Panc1 (cell line): Measurements from ENCODE around the gene IZUMO4.

ENCODE experiments used
- CTCF ChIP-seq: fragments of 450-650 bp; IDR thresholded peaks from 2 replicates; pipeline ENCODE4 v1.5.1; 2017; ENCODE audit warnings: mild to moderate bottlenecking
- POLR2AphosphoS5 ChIP-seq: IDR thresholded peaks from 2 replicates; pipeline ENCODE4 v1.6.1; 2012; ENCODE audit warnings: mild to moderate bottlenecking, low read depth, low read length, moderate library complexity
- REST ChIP-seq, 2 experiments: IDR thresholded peaks; 2 replicates each; pipeline ENCODE4 v1.6.1; 2011 to 2012; ENCODE audit warnings: low read depth in 2 of 2, control low read depth in 1 of 2, low read length in 1 of 2, mild to moderate bottlenecking in 1 of 2, moderate library complexity in 1 of 2; ENCODE audit not compliant: insufficient read depth in 1 of 2

GRCh38 chr19:2100719-2101061 is 4.0 kb downstream of the IZUMO4 start:
- TF ChIP-seq CTCF, result no peak
- no peak for TF ChIP-seq POLR2AphosphoS5
- no peak for TF ChIP-seq REST (IDR thresholded peaks at IDR 0.05; ENCODE audit: insufficient read depth in 1 of 2, low read depth in 2 of 2, low read length in 1 of 2)
